ENCODE data around the gene RPN1. TPM values are rescaled to one million over a fixed set of nuclear protein-coding genes. Genes with fewer than 3 reads are reported as not detected.

RPN1 gene
- total and polyA plus RNA-seq, 2 donors (not counting 1 experiment from before 2014, with no cell fraction given), result 40.4 to 80.6 TPM

DNA sequence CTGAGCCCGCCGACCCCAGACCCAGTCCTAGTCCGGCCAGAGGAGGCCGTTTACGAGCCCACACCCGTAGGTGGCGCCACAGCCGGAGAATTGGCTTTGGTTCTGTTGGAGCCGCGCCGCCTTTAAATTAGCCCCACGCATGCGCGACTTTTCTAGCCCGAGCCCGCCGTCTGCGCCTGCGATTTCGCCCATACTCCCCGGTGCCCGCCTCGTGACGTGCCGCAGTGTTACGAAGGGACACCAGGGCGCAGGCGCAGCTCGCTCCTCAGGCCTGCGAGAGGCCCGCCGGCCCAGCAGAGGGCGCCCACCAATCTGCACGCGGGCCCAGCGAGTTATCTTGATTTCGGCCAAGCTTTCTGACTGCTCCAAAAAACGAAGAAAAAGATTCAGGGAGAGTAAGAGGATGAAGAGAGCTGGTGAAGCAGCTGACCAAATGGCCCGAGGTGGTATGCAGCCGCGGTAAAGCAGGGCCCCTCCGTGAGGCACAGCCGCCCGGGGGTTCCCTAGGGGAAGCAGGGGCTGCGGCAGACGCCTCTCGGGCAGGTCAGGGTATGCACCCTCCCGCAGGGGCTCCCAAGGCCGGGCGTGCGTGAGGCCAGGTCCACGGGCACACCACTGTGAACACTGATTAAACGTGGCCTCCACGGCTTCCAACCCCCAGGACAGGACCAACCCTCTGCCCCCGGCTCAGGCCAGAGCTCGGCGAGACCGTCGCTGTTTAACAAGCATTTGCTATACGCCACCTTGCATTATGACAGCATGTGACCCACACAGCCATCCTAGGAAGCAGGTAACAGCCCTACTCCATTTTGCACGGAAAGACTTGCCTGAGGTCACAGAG, 32.8 kb downstream of the RPN1 start:
- intact Hi-C loops (cut with micrococcal nuclease), result loop anchor here (1.0 to 5.0 kb wide), 7 partner anchors 33 to 630 kb away; partner anchors contain the start of genes ACAD9, COPG1 and RPN1
- peak overlapping the region; percentile 99 for H3K9ac ChIP-seq (ENCODE audit: low read length)
- under 1% methylated on average over 59 of the region's 61 CpGs for WGBS (ENCODE audit: insufficient coverage)
- ATAC-seq (ENCODE audit: low read depth) (peak; percentile 95), DNase-seq (peak; percentile 99)
- TF ChIP-seq, protein P1, sequence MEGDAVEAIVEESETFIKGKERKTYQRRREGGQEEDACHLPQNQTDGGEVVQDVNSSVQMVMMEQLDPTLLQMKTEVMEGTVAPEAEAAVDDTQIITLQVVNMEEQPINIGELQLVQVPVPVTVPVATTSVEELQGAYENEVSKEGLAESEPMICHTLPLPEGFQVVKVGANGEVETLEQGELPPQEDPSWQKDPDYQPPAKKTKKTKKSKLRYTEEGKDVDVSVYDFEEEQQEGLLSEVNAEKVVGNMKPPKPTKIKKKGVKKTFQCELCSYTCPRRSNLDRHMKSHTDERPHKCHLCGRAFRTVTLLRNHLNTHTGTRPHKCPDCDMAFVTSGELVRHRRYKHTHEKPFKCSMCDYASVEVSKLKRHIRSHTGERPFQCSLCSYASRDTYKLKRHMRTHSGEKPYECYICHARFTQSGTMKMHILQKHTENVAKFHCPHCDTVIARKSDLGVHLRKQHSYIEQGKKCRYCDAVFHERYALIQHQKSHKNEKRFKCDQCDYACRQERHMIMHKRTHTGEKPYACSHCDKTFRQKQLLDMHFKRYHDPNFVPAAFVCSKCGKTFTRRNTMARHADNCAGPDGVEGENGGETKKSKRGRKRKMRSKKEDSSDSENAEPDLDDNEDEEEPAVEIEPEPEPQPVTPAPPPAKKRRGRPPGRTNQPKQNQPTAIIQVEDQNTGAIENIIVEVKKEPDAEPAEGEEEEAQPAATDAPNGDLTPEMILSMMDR (IDR thresholded peaks at IDR 0.05), result peak; percentile 99
- TF ChIP-seq EZH2 (IDR thresholded peaks at IDR 0.05; ENCODE audit: borderline replicate concordance, insufficient read depth, low read depth, low read length, poor library complexity, severe bottlenecking), result no peak
- Mint-ChIP-seq H3K4me1 (peaks cover 25% of the 10 kb centered on the region), H3K27me3 (no peaks in the 10 kb centered on the region), H3K27ac (peak overlapping the region; percentile 91), H3K9me3 (ENCODE audit: insufficient read depth) (no peaks in the 10 kb centered on the region), H3K4me3 (peak overlapping the region; percentile 96)
- POLR2A ChIA-PET, result interaction anchor here (0.6 to 1.0 kb wide), 3 partner anchors 16 to 63 kb away, joined by 3 to 5 read pairs (median 4); no protein-coding TSS in a partner anchor
- H3K9me3 ChIP-seq (ENCODE audit: control extremely low read depth in 1 of 3, control insufficient read depth in 2 of 3, insufficient read depth in 1 of 3, low read length in 2 of 3), result no peaks in the 10 kb centered on the region
- peaks cover 4% of the 10 kb centered on the region for H3K79me2 ChIP-seq (ENCODE audit: control insufficient read depth, insufficient read depth, low read length)
- peak overlapping the region; percentile 96 for H2AFZ ChIP-seq (ENCODE audit: insufficient read depth, low read depth, low read length, poor library complexity, severe bottlenecking)
- H3K4me3 ChIP-seq (ENCODE audit: control extremely low read depth in 1 of 5, extremely low read depth in 1 of 5, insufficient read depth in 1 of 5, low read depth in 2 of 5, low read length in 4 of 5), result peak overlapping the region; percentile 67 to 98 (median 78)
- peaks cover 11 to 23% of the 10 kb centered on the region in 2 donors for H3K4me1 ChIP-seq (ENCODE audit: control insufficient read depth in 2 of 2, insufficient read depth in 2 of 2, low read length in 2 of 2)
- peaks cover 2 to 30% of the 10 kb centered on the region in 2 experiments for H3K36me3 ChIP-seq (replicated peaks in 1 of 2; ENCODE audit: control extremely low read depth in 1 of 2, control insufficient read depth in 1 of 2, extremely low read depth in 1 of 2, insufficient read depth in 2 of 2, low read length in 1 of 2)
- no peaks in the 10 kb centered on the region for H4K20me1 ChIP-seq (ENCODE audit: control insufficient read depth, insufficient read depth, low read length, poor library complexity, severe bottlenecking)
- peak overlapping the region; percentile 71 to 90 for H3K27ac ChIP-seq (ENCODE audit: low read length in 2 of 2)
- H3K4me2 ChIP-seq (replicated peaks; ENCODE audit: low read depth, low read length, poor library complexity, severe bottlenecking), result peak overlapping the region; percentile 96
- CTCF ChIA-PET, result interaction anchor here (0.6 to 3.9 kb wide), 29 partner anchors 10 to 631 kb away, joined by 3 to 32 read pairs (median 5); partner anchors contain the start of genes ACAD9, COPG1, RAB7A and RPN1
- no peaks in the 10 kb centered on the region for H3K27me3 ChIP-seq (replicated peaks in 1 of 4; ENCODE audit: control extremely low read depth in 1 of 4, control insufficient read depth in 3 of 4, insufficient read depth in 4 of 4, low read length in 3 of 4)

Measured in B cell (primary cell).